Measurements from ENCODE around the gene MSI1. TPM values are rescaled to one million over a fixed set of nuclear protein-coding genes. Genes with fewer than 3 reads are reported as not detected.
A peak's percentile ranks its signal among the peaks of the same experiment; 100 is the strongest.

MSI1 gene
- total and polyA plus RNA-seq, 7 experiments from 2014 or later, result not detected

- Histone ChIP-seq H3K4me1 (ENCODE audit: control insufficient read depth in 2 of 2, insufficient read depth in 2 of 2, low read length in 2 of 2) (peaks cover 0 to 5% of the 10 kb centered on the region in 2 donors), H3K9me3 (ENCODE audit: control insufficient read depth in 2 of 3, low read length in 3 of 3) (no peaks in the 10 kb centered on the region), H3K36me3 (ENCODE audit: control insufficient read depth in 2 of 3, insufficient read depth in 3 of 3, low read length in 3 of 3) (no peaks in the 10 kb centered on the region), H3K27me3 (ENCODE audit: control insufficient read depth in 2 of 2, insufficient read depth in 2 of 2, low read length in 2 of 2) (peaks cover 8 to 29% of the 10 kb centered on the region in 2 donors), H3K27ac (ENCODE audit: low read depth, low read length) (no peak overlapping the region), H3K4me3 (ENCODE audit: low read length) (no peak overlapping the region)
- intact Hi-C loops (cut with micrococcal nuclease), result loop anchor here in 1 of 2 donors (1.0 kb wide), 1 partner anchor 43 kb away; no protein-coding TSS in a partner anchor
- peaks cover 73 to 84% (median 80%) of the 10 kb centered on the region in 5 donors for H3K27me3 Mint-ChIP-seq
- H3K4me3 Mint-ChIP-seq, result peak overlapping the region; percentile 22 to 84 (median 58)
- ChIA-PET CTCF (no interaction called here), POLR2A (no interaction called here)
- peak in 1 of 9 donors; percentile 44 for DNase-seq
- no peak for ATAC-seq
- H3K36me3 Mint-ChIP-seq, result no peaks in the 10 kb centered on the region
- no peak overlapping the region for H3K27ac Mint-ChIP-seq
- H3K4me1 Mint-ChIP-seq, result peaks cover 10 to 22% (median 13%) of the 10 kb centered on the region in 7 donors
- H3K9me3 Mint-ChIP-seq, result peaks cover 0 to 4% (median 0%) of the 10 kb centered on the region in 11 donors
These were observed 808 bp downstream of the MSI1 start for GRCh38 chr12:120367924-120368788.

DNA sequence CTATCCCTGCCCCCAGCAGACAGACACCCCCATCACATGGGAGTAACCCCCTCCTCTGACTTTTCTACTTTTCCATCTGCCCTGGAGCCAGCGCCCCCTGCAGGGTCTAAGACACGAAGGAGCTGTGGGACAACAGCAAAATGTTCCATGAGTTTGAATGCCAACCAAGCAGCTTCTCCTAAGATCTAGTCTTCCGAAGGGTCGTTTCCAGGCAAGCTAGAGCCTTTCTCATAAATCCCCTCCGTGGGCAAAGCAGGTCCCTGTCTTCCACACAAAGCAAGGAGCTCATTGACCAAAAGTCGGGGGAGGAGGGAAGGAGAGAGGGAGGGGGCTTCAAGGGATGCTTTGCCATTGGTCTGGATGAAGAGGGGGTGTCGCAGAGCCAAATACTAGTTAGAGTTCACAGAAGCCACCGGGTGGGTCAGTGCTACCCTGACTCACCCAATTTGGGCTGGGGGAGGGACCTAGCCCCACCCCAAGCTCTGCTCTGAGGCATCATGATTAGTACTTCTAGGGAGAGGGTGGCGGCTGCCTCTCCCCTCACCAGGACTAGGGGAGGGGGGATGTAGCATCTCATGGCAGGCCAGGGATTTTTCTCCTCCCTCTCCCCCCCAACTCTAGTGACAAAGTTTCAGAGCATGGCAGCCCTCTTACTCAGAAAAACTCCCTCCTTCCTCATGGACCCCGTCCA is 1.6 kb downstream of the MSI1 start:
- Histone ChIP-seq H3K36me3 (ENCODE audit: control insufficient read depth in 2 of 3, insufficient read depth in 3 of 3, low read length in 3 of 3) (no peaks in the 10 kb centered on the region), H3K27me3 (ENCODE audit: control insufficient read depth in 2 of 2, insufficient read depth in 2 of 2, low read length in 2 of 2) (peaks cover 8 to 32% of the 10 kb centered on the region in 2 donors), H3K4me3 (ENCODE audit: low read length) (no peak overlapping the region), H3K4me1 (ENCODE audit: control insufficient read depth in 2 of 2, insufficient read depth in 2 of 2, low read length in 2 of 2) (peaks cover 0 to 5% of the 10 kb centered on the region in 2 donors), H3K9me3 (ENCODE audit: control insufficient read depth in 2 of 3, low read length in 3 of 3) (no peaks in the 10 kb centered on the region), H3K27ac (ENCODE audit: low read depth, low read length) (no peak overlapping the region)
- no peaks in the 10 kb centered on the region for H3K36me3 Mint-ChIP-seq
- DNase-seq (no peak), ATAC-seq (no peak)
- ChIA-PET CTCF (no interaction called here), POLR2A (interaction anchor here (0.7 kb wide), 1 partner anchor 135 kb away, joined by 3 read pairs; no protein-coding TSS in a partner anchor)
- H3K9me3 Mint-ChIP-seq, result peaks cover 0 to 4% (median 0%) of the 10 kb centered on the region in 11 donors
- H3K4me1 Mint-ChIP-seq, result peaks cover 10 to 22% (median 13%) of the 10 kb centered on the region in 7 donors
- H3K27me3 Mint-ChIP-seq, result peaks cover 73 to 84% (median 80%) of the 10 kb centered on the region in 5 donors
- peak overlapping the region in 1 of 9 donors; percentile 46 for H3K27ac Mint-ChIP-seq
- intact Hi-C loops (cut with micrococcal nuclease), result no loop called here
- peak overlapping the region; percentile 45 to 84 (median 61) for H3K4me3 Mint-ChIP-seq

DNA sequence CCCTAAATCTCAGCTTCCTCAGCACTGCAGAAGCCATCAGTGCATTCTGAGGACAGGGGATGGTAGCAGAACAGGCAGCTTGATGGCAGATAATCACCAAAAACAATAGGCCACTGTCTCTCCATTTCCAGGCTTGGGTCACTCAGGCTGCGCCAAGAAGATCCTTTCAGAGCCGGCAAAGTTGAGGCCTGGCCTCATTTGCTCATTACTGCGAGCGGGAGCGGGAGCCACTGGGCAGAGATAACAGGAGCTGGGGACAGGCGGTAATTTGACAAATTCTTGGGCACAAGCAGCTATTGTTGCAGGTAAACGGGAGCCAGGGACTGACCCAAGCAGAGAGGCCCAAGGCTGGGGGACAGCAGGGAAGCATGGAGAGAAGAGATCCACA is 2.1 kb downstream of the MSI1 start:
- no peaks in the 10 kb centered on the region for H3K36me3 ChIP-seq (ENCODE audit: control insufficient read depth in 2 of 3, insufficient read depth in 3 of 3, low read length in 3 of 3)
- ChIA-PET POLR2A (interaction anchor here (0.7 kb wide), 1 partner anchor 136 kb away, joined by 3 read pairs; no protein-coding TSS in a partner anchor), CTCF (no interaction called here)
- H3K27me3 ChIP-seq (ENCODE audit: control insufficient read depth in 2 of 2, insufficient read depth in 2 of 2, low read length in 2 of 2), result peaks cover 8 to 32% of the 10 kb centered on the region in 2 donors
- H3K4me1 ChIP-seq (ENCODE audit: control insufficient read depth in 2 of 2, insufficient read depth in 2 of 2, low read length in 2 of 2), result peaks cover 0 to 5% of the 10 kb centered on the region in 2 donors
- DNase-seq (no peak), ATAC-seq (no peak)
- peaks cover 0 to 4% (median 0%) of the 10 kb centered on the region in 11 donors for H3K9me3 Mint-ChIP-seq
- H3K4me3 Mint-ChIP-seq, result peak overlapping the region in 7 of 10 donors; percentile 29 to 84 (median 47)
- H3K27me3 Mint-ChIP-seq, result peaks cover 73 to 84% (median 82%) of the 10 kb centered on the region in 5 donors
- intact Hi-C loops (cut with micrococcal nuclease), result no loop called here
- H3K9me3 ChIP-seq (ENCODE audit: control insufficient read depth in 2 of 3, low read length in 3 of 3), result no peaks in the 10 kb centered on the region
- no peaks in the 10 kb centered on the region for H3K36me3 Mint-ChIP-seq
- no peak overlapping the region for H3K27ac ChIP-seq (ENCODE audit: low read depth, low read length)
- H3K4me3 ChIP-seq (ENCODE audit: low read length), result no peak overlapping the region
- peaks cover 10 to 26% (median 15%) of the 10 kb centered on the region in 7 donors for H3K4me1 Mint-ChIP-seq
- H3K27ac Mint-ChIP-seq, result no peak overlapping the region

DNA sequence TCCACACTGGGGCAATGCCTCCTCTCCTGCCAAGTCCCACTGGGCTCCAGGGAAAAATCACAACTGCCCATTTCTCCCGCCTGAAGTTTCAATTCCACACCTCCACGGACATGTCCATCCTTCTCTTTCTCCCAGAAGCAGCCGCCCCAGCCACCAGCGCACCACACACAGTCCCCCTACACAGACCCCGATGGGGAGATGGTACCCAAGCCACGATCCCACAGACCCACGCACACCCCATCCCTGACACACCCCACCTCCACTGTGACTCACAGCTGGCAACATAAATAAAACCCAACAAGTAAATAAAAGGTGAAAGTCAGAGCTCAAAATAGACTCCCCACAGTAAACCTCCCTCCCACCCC is 2.6 kb downstream of the MSI1 start:
- DNase-seq (no peak), ATAC-seq (no peak)
- POLR2A ChIA-PET, result interaction anchor here (0.5 kb wide), 1 partner anchor 17 kb away, joined by 3 read pairs; no protein-coding TSS in a partner anchor
- peaks cover 8 to 32% of the 10 kb centered on the region in 2 donors for H3K27me3 ChIP-seq (ENCODE audit: control insufficient read depth in 2 of 2, insufficient read depth in 2 of 2, low read length in 2 of 2)
- H3K36me3 ChIP-seq (ENCODE audit: control insufficient read depth in 2 of 3, insufficient read depth in 3 of 3, low read length in 3 of 3), result no peaks in the 10 kb centered on the region
- H3K4me3 Mint-ChIP-seq, result peak overlapping the region in 1 of 10 donors; percentile 4
- CTCF ChIA-PET, result no interaction called here
- peaks cover 0 to 5% of the 10 kb centered on the region in 2 donors for H3K4me1 ChIP-seq (ENCODE audit: control insufficient read depth in 2 of 2, insufficient read depth in 2 of 2, low read length in 2 of 2)
- H3K9me3 ChIP-seq (ENCODE audit: control insufficient read depth in 2 of 3, low read length in 3 of 3), result no peaks in the 10 kb centered on the region
- H3K4me1 Mint-ChIP-seq, result peaks cover 10 to 26% (median 15%) of the 10 kb centered on the region in 7 donors
- no peak overlapping the region for H3K27ac Mint-ChIP-seq
- no peaks in the 10 kb centered on the region for H3K36me3 Mint-ChIP-seq
- H3K9me3 Mint-ChIP-seq, result peaks cover 0 to 4% (median 0%) of the 10 kb centered on the region in 11 donors
- H3K4me3 ChIP-seq (ENCODE audit: low read length), result no peak overlapping the region
- H3K27me3 Mint-ChIP-seq, result peaks cover 67 to 83% (median 79%) of the 10 kb centered on the region in 5 donors
- intact Hi-C loops (cut with micrococcal nuclease), result no loop called here
- H3K27ac ChIP-seq (ENCODE audit: low read depth, low read length), result no peak overlapping the region

DNA sequence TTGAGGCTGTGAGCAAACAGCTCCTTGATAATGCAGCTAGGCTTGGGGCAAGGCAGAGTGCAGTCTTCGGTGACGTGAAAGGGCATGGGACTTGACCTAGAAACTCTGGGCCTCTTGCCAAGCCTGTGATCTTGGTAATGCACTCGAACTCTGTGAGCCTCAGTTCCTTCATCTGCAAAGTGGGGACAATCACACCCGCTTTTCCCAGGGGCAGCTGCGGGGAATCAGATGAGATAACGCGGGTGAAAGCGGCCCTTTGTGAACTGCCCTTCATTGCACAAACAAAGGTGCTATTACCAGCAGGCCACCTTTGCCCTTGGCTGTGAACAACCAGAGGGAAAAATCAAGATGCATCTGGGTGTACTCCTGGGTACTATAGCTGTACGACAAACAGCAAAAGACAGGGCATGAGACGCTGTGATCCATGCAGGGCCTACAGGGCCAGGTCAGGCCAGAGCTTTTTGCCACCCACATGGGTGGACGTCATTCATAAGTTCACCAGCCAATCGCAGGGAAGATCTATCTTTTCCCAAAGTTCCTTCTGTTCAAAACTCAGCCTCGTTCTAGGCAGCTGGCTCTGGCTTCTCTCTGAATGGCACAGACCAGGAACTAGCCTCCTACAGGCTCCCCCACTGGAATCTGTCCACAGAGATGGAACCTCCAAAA is 3.2 kb downstream of the MSI1 start:
- no peak overlapping the region for H3K27ac Mint-ChIP-seq
- no peak for DNase-seq

DNA sequence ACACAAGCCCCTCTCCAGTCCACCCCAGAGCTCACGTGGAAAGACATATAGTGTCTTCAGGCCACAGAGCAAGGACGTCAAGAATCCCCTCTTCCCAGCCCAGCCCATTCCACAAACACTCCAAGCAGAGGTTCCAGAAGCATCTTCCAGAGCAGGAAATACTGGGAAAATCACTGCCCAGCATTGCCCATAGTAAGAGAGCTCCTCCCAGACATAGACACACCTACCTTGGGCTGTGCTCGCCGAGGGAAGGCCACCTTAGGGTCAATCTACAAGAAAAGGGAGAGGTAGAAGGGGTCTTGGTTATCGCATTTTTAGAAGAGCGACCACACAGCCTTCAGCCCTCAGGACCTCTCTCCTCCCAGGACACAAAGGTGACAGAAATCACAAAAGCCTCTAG is 4.5 kb downstream of the MSI1 start:
- no peaks in the 10 kb centered on the region for H3K36me3 Mint-ChIP-seq
- no peak overlapping the region for H3K4me3 ChIP-seq (ENCODE audit: low read length)
- no peaks in the 10 kb centered on the region for H3K36me3 ChIP-seq (ENCODE audit: control insufficient read depth in 2 of 3, insufficient read depth in 3 of 3, low read length in 3 of 3)
- no peak overlapping the region for H3K27ac Mint-ChIP-seq
- ATAC-seq (no peak), DNase-seq (no peak)
- CTCF ChIA-PET, result no interaction called here
- intact Hi-C loops (cut with micrococcal nuclease), result no loop called here
- no peaks in the 10 kb centered on the region for H3K9me3 Mint-ChIP-seq
- no peak overlapping the region for H3K27ac ChIP-seq (ENCODE audit: low read depth, low read length)
- H3K4me1 Mint-ChIP-seq, result peaks cover under 1 to 13% (median 5%) of the 10 kb centered on the region in 7 donors
- POLR2A ChIA-PET, result interaction anchor here (0.6 kb wide), 1 partner anchor 38 kb away, joined by 5 read pairs; no protein-coding TSS in a partner anchor
- H3K9me3 ChIP-seq (ENCODE audit: control insufficient read depth in 2 of 3, low read length in 3 of 3), result no peaks in the 10 kb centered on the region
- peaks cover 67 to 79% (median 78%) of the 10 kb centered on the region in 5 donors for H3K27me3 Mint-ChIP-seq
- H3K27me3 ChIP-seq (ENCODE audit: control insufficient read depth in 2 of 2, insufficient read depth in 2 of 2, low read length in 2 of 2), result peaks cover 0 to 20% of the 10 kb centered on the region in 2 donors
- H3K4me1 ChIP-seq (ENCODE audit: control insufficient read depth in 2 of 2, insufficient read depth in 2 of 2, low read length in 2 of 2), result peaks cover 0 to 1% of the 10 kb centered on the region in 2 donors
- no peak overlapping the region for H3K4me3 Mint-ChIP-seq

More for the DNA sequence above, 3.2 kb downstream of the MSI1 start:
- Mint-ChIP-seq H3K9me3 (peaks cover 0 to 4% (median 0%) of the 10 kb centered on the region in 11 donors), H3K27me3 (peaks cover 67 to 82% (median 78%) of the 10 kb centered on the region in 5 donors), H3K36me3 (no peaks in the 10 kb centered on the region), H3K4me3 (no peak overlapping the region), H3K4me1 (peaks cover 10 to 26% (median 12%) of the 10 kb centered on the region in 7 donors)
- POLR2A ChIA-PET, result interaction anchor here (0.5 kb wide), 1 partner anchor 18 kb away, joined by 3 read pairs; no protein-coding TSS in a partner anchor
- H3K27me3 ChIP-seq (ENCODE audit: control insufficient read depth in 2 of 2, insufficient read depth in 2 of 2, low read length in 2 of 2), result peaks cover 8 to 32% of the 10 kb centered on the region in 2 donors
- intact Hi-C loops (cut with micrococcal nuclease), result no loop called here
- H3K9me3 ChIP-seq (ENCODE audit: control insufficient read depth in 2 of 3, low read length in 3 of 3), result no peaks in the 10 kb centered on the region
- H3K4me1 ChIP-seq (ENCODE audit: control insufficient read depth in 2 of 2, insufficient read depth in 2 of 2, low read length in 2 of 2), result peaks cover 0 to 5% of the 10 kb centered on the region in 2 donors
- ATAC-seq, result no peak
- H3K4me3 ChIP-seq (ENCODE audit: low read length), result no peak overlapping the region
- H3K36me3 ChIP-seq (ENCODE audit: control insufficient read depth in 2 of 3, insufficient read depth in 3 of 3, low read length in 3 of 3), result no peaks in the 10 kb centered on the region
- CTCF ChIA-PET, result interaction anchor here (1.2 kb wide), 1 partner anchor 104 kb away, joined by 3 read pairs; the partner anchor contains the start of gene SRSF9
- no peak overlapping the region for H3K27ac ChIP-seq (ENCODE audit: low read depth, low read length)

Data from naive thymus-derived CD4-positive, alpha-beta T cell (primary cell).